ENCODE measurements around the gene GIPC1.

GRCh38 chr19:14530506-14530905 is 34.6 kb upstream of the GIPC1 start:
- TF ChIP-seq CTCF (conservative IDR thresholded peaks at IDR 0.05 in 1 of 2, IDR thresholded peaks at IDR 0.05 in 1 of 2; ENCODE audit: extremely low read depth in 1 of 2, insufficient read depth in 1 of 2, low read depth in 1 of 2, low read length in 2 of 2): no peak
- TF ChIP-seq EZH2 (IDR thresholded peaks at IDR 0.05; ENCODE audit: borderline replicate concordance, low read length): no peak
